Gastrocnemius medialis (tissue), 4 donors: Measurements from ENCODE around the gene PLXNB3. TPM values are rescaled to one million over a fixed set of nuclear protein-coding genes. Genes with fewer than 3 reads are reported as not detected.

Source experiments
- ATAC-seq, 2 donors: fragments of 150-250 bp; one replicate each; pipeline ENCODE4 v1.9.1; 2016
- DNase-seq, 2 donors: peaks; one replicate each; pipeline ENCODE4 v3.0.0-alpha.2; 2019
- H3K27ac ChIP-seq, 4 donors: fragments of 200-600 bp; sonication (generic); 1 replicate in 1 of 4; 2 replicates in 3 of 4; pipeline ENCODE4 v1.5.1; 2016 to 2018; ENCODE audit warnings: mild to moderate bottlenecking in 2 of 4, moderate library complexity in 1 of 4
- H3K27me3 ChIP-seq, 3 donors: fragments of 200-600 bp; sonication (generic) in 2 of 3; 1 replicate in 1 of 3; 2 replicates in 2 of 3; pipeline versions ENCODE4 v1.5.1 to v1.6.0; 2016 to 2019; ENCODE audit warnings: mild to moderate bottlenecking in 1 of 3, moderate library complexity in 1 of 3
- H3K36me3 ChIP-seq, 2 donors: fragments of 200-600 bp; sonication (generic) in 1 of 2; one replicate each; pipeline ENCODE4 v1.5.1; 2017 to 2018
- H3K4me1 ChIP-seq, 2 donors: fragments of 200-600 bp; sonication (generic) in 1 of 2; one replicate each; pipeline ENCODE4 v1.5.1; 2016 to 2017; ENCODE audit warnings: mild to moderate bottlenecking in 2 of 2
- H3K4me3 ChIP-seq, 4 donors: fragments of 200-600 bp; sonication (generic) in 3 of 4; 1 replicate in 1 of 4; 2 replicates in 3 of 4; pipeline ENCODE4 v1.5.1; 2016 to 2019; ENCODE audit warnings: mild to moderate bottlenecking in 2 of 4
- H3K9me3 ChIP-seq, 3 donors: fragments of 200-600 bp; sonication (generic) in 2 of 3; 1 replicate in 1 of 3; 2 replicates in 2 of 3; pipeline ENCODE4 v1.5.1; 2016 to 2019
- CTCF ChIP-seq, 5 experiments: fragments of 450-650 bp in 3 of 5; fragments of 200-600 bp in 2 of 5; sonication (generic) in 2 of 5; IDR thresholded peaks in 4 of 5; conservative IDR thresholded peaks in 1 of 5; 1 replicate in 4 of 5; 2 replicates in 1 of 5; pipeline ENCODE4 v1.5.1; 2016 to 2019; ENCODE audit warnings: antibody characterized with exemption in 5 of 5, mild to moderate bottlenecking in 3 of 5, moderate library complexity in 3 of 5
- POLR2A ChIP-seq, 2 donors: fragments of 450-650 bp; IDR thresholded peaks; one replicate each; pipeline ENCODE4 v1.6.1; 2017; ENCODE audit warnings: antibody characterized with exemption in 2 of 2, mild to moderate bottlenecking in 2 of 2, moderate library complexity in 2 of 2
- in situ Hi-C, 4 donors: fragments of 200-750 bp; cut with MboI; loops; one replicate each; pipeline versions ENCODE4 v1.15.0 to v1.8.0; 2017; ENCODE audit warnings: low sequenced_read_pairs in 4 of 4
- intact Hi-C: fragments of 100-400 bp; cut with DNase I; formaldehyde crosslinking; loops from one replicate; pipeline ENCODE4 v1.15.1; 2023; ENCODE audit warnings: low total_unique reads
- total RNA-seq, 4 donors: library from RNA; depleted of rRNA; stranded (reverse); fragments of >200 nt; gene quantifications; one replicate each; pipeline versions ENCODE4 v1.1.0 to v1.2.3, GENCODE V29; 2016

Gene PLXNB3
- total RNA-seq, 4 donors from 2014 or later: 0.10 to 1.1 (median 0.13) TPM

GRCh38 chrX:153779891-153780677 lies 16.0 kb downstream of the PLXNB3 start:
- peak overlapping the region; percentile 88 to 94 (median 90) for H3K27ac ChIP-seq
- H3K4me1 ChIP-seq: peaks cover 0 to 30% of the 10 kb centered on the region in 2 donors
- H3K9me3 ChIP-seq: no peaks in the 10 kb centered on the region
- ATAC-seq (peak in 1 of 2 donors; percentile 18), DNase-seq (no peak)
- H3K4me3 ChIP-seq: peak overlapping the region in 2 of 4 donors; percentile 43 to 52
- intact Hi-C loops (no loop called here), in situ Hi-C loops (loop anchor here in 3 of 4 donors (25.0 kb wide), 2 partner anchors 157 to 182 kb away; partner anchors contain the start of genes HCFC1 (in 2 of the 3), TMEM187 (in 2 of the 3), ARHGAP4 (in 1 of the 3) and NAA10 (in 1 of the 3))
- TF ChIP-seq POLR2A (IDR thresholded peaks at IDR 0.05): no peak
- TF ChIP-seq CTCF (IDR thresholded peaks at IDR 0.05 in 4 of 5, conservative IDR thresholded peaks at IDR 0.05 in 1 of 5): no peak
- H3K27me3 ChIP-seq: no peaks in the 10 kb centered on the region
- no peaks in the 10 kb centered on the region for H3K36me3 ChIP-seq

GRCh38 chrX:153780678-153781427 lies 16.8 kb downstream of the PLXNB3 start, which contains the start of gene SRPK3:
SRPK3 (plus strand) TSS chrX:153781041; CDS start chrX:153781087, 46 bp downstream.
- peaks cover 0 to 30% of the 10 kb centered on the region in 2 donors for H3K4me1 ChIP-seq
- TF ChIP-seq POLR2A (IDR thresholded peaks at IDR 0.05): peak; percentile 87 to 92
- no peak for TF ChIP-seq CTCF (IDR thresholded peaks at IDR 0.05 in 4 of 5, conservative IDR thresholded peaks at IDR 0.05 in 1 of 5)
- H3K27me3 ChIP-seq: no peaks in the 10 kb centered on the region
- ATAC-seq: peak; percentile 67 to 77
- intact Hi-C loops: loop anchor here (1.0 kb wide), 1 partner anchor 13 kb away; the partner anchor contains the start of genes IDH3G and SSR4
- in situ Hi-C loops: loop anchor here in 3 of 4 donors (25.0 kb wide), 2 partner anchors 156 to 181 kb away; partner anchors contain the start of genes HCFC1 (in 2 of the 3), TMEM187 (in 2 of the 3), ARHGAP4 (in 1 of the 3) and NAA10 (in 1 of the 3)
- H3K4me3 ChIP-seq: peak within 1 kb of the TSS; percentile 37 to 52 (median 44)
- H3K9me3 ChIP-seq: no peaks in the 10 kb centered on the region
- peak within 1 kb of the TSS; percentile 88 to 94 (median 90) for H3K27ac ChIP-seq
- no peaks in the 10 kb centered on the region for H3K36me3 ChIP-seq
- peak; percentile 19 to 72 for DNase-seq

DNA sequence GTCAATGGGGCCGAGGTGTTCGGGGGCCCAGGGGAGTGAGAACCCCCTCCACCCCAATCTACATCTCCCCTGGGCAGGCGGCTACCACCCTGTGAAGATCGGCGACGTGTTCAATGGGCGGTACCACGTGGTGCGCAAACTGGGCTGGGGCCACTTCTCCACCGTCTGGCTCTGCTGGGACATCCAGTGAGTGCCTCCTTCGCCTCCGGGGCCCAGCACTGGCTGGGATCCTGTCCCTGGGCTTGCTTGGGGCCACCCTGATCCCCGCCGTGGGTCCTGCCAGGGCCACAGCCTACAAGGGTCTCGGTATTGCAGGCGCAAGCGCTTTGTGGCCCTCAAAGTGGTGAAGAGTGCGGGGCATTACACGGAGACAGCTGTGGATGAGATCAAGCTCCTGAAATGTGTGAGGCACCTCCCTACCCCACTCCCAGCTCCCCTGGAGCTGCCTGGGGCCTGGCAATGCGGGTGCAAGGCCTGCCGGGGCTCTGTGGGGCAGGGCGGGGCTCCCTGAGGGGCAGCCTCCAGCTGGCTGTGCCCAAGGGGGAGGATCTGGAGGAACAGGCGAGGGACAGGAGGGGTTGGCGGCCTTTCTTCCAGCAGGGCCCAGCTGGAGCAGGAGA lies 17.5 kb downstream of the PLXNB3 start:
- peak; percentile 73 to 80 for ATAC-seq
- Histone ChIP-seq H3K36me3 (no peaks in the 10 kb centered on the region), H3K27me3 (no peaks in the 10 kb centered on the region), H3K27ac (peak overlapping the region; percentile 88 to 94 (median 90)), H3K9me3 (no peaks in the 10 kb centered on the region), H3K4me1 (peaks cover 0 to 30% of the 10 kb centered on the region in 2 donors), H3K4me3 (peak overlapping the region; percentile 37 to 52 (median 44))
- TF ChIP-seq POLR2A (IDR thresholded peaks at IDR 0.05): no peak
- no peak for TF ChIP-seq CTCF (IDR thresholded peaks at IDR 0.05 in 4 of 5, conservative IDR thresholded peaks at IDR 0.05 in 1 of 5)
- peak; percentile 16 to 61 for DNase-seq
- intact Hi-C loops: loop anchor here (1.0 kb wide), 2 partner anchors 13 to 17 kb away; partner anchors contain the start of genes IDH3G, PLXNB3 and SSR4
- in situ Hi-C loops: loop anchor here in 3 of 4 donors (25.0 kb wide), 2 partner anchors 156 to 181 kb away; partner anchors contain the start of genes HCFC1 (in 2 of the 3), TMEM187 (in 2 of the 3), ARHGAP4 (in 1 of the 3) and NAA10 (in 1 of the 3)

DNA sequence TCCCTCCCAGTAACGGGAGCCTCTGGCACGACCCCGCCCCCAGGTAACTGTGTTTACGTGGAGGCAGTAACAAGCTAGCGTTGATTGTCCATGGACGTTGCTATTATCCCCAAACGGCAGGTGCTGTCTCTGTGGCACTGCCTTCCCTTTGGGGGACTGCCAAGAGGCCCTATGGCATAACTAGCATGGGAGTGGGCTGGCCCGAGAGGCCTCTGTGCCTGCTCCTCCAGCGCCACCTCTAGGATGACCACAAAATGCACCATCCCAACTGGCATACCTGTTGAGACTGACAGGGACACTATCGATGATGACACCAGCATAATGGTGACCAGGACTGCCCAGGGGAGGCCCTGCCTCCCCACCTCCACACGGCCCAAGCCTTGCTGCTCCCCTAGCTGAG lies 18.3 kb downstream of the PLXNB3 start:
- Histone ChIP-seq H3K27ac (peak overlapping the region; percentile 88 to 94 (median 90)), H3K27me3 (no peaks in the 10 kb centered on the region), H3K4me3 (peak overlapping the region in 1 of 4 donors; percentile 52), H3K9me3 (no peaks in the 10 kb centered on the region), H3K36me3 (peaks cover 0 to 4% of the 10 kb centered on the region in 2 donors), H3K4me1 (peaks cover 0 to 30% of the 10 kb centered on the region in 2 donors)
- intact Hi-C loops: loop anchor here (1.0 kb wide), 1 partner anchor 18 kb away; the partner anchor contains the start of gene PLXNB3
- peak; percentile 30 to 81 for DNase-seq
- in situ Hi-C loops: loop anchor here in 3 of 4 donors (25.0 kb wide), 2 partner anchors 155 to 180 kb away; partner anchors contain the start of genes HCFC1 (in 2 of the 3), TMEM187 (in 2 of the 3), ARHGAP4 (in 1 of the 3) and NAA10 (in 1 of the 3)
- peak; percentile 35 to 65 for ATAC-seq
- TF ChIP-seq POLR2A (IDR thresholded peaks at IDR 0.05) (no peak), CTCF (IDR thresholded peaks at IDR 0.05 in 4 of 5, conservative IDR thresholded peaks at IDR 0.05 in 1 of 5) (peak in 3 of 5 experiments; percentile 13 to 44 (median 26))
